ENCODE measurements around the gene NTHL1. TPM values are rescaled to one million over a fixed set of nuclear protein-coding genes. Genes with fewer than 3 reads are reported as not detected.

NTHL1 gene
- total RNA-seq, 1 experiment from 2014 or later = 93.3 TPM

- TF ChIP-seq RELA (CRISPR knock-in tag; IDR thresholded peaks at IDR 0.05; ENCODE audit: borderline replicate concordance) (no peak), ETV6 (CRISPR knock-in tag; IDR thresholded peaks at IDR 0.05) (no peak), AR (CRISPR knock-in tag; IDR thresholded peaks at IDR 0.05) (no peak), ATF1 (CRISPR knock-in tag; IDR thresholded peaks at IDR 0.05) (no peak), CBFB (CRISPR knock-in tag; IDR thresholded peaks at IDR 0.05; ENCODE audit: low read depth) (no peak), GABPB1 (CRISPR knock-in tag; IDR thresholded peaks at IDR 0.05) (no peak), ARID4B (CRISPR knock-in tag; IDR thresholded peaks at IDR 0.05; ENCODE audit: borderline replicate concordance) (no peak), MXD4 (CRISPR knock-in tag; IDR thresholded peaks at IDR 0.05; ENCODE audit: borderline replicate concordance) (no peak), NFYB (CRISPR knock-in tag; conservative IDR thresholded peaks at IDR 0.05; ENCODE audit: low read depth) (no peak), MYBL2 (CRISPR knock-in tag; IDR thresholded peaks at IDR 0.05) (no peak), FOXP4 (CRISPR knock-in tag; IDR thresholded peaks at IDR 0.05) (no peak)
- no peak overlapping the region for H3K27ac Mint-ChIP-seq
- CTCF ChIA-PET = no interaction called here
- H3K4me1 Mint-ChIP-seq = no peaks in the 10 kb centered on the region
- peaks cover 14% of the 10 kb centered on the region for H3K36me3 Mint-ChIP-seq
- POLR2A ChIA-PET = no interaction called here
- no peaks in the 10 kb centered on the region for H3K9me3 Mint-ChIP-seq
- ATAC-seq (no peak), DNase-seq (ENCODE audit: low spot score) (no peak)
- no peaks in the 10 kb centered on the region for H3K27me3 Mint-ChIP-seq (ENCODE audit: low read depth)
- no peak overlapping the region for H3K4me3 Mint-ChIP-seq
Measured at GRCh38 chr16:2096853-2097595, 49.4 kb upstream of the NTHL1 start.

- ChIA-PET POLR2A (no interaction called here), CTCF (interaction anchor here (1.3 kb wide), 1 partner anchor 45 kb away, joined by 4 read pairs; no protein-coding TSS in a partner anchor)
- DNase-seq (ENCODE audit: low spot score) (no peak), ATAC-seq (no peak)
- Mint-ChIP-seq H3K36me3 (peaks cover 9% of the 10 kb centered on the region; the same call in 1 of the 2 replicates), H3K27me3 (ENCODE audit: low read depth) (no peaks in the 10 kb centered on the region), H3K9me3 (no peaks in the 10 kb centered on the region), H3K27ac (no peak overlapping the region), H3K4me1 (no peaks in the 10 kb centered on the region), H3K4me3 (no peak overlapping the region)
- TF ChIP-seq ZBTB43 (CRISPR knock-in tag; IDR thresholded peaks at IDR 0.05) (no peak), SOX15 (CRISPR knock-in tag; IDR thresholded peaks at IDR 0.05) (no peak), E2F4 (CRISPR knock-in tag; IDR thresholded peaks at IDR 0.05; ENCODE audit: borderline replicate concordance, low read depth) (no peak), KAT7 (CRISPR knock-in tag; IDR thresholded peaks at IDR 0.05; ENCODE audit: borderline replicate concordance) (no peak), JAZF1 (CRISPR knock-in tag; IDR thresholded peaks at IDR 0.05) (no peak), FOXJ3 (CRISPR knock-in tag; IDR thresholded peaks at IDR 0.05; ENCODE audit: borderline replicate concordance) (no peak), MLX (CRISPR knock-in tag; IDR thresholded peaks at IDR 0.05) (no peak), E2F5 (CRISPR knock-in tag; IDR thresholded peaks at IDR 0.05) (no peak), RORB (CRISPR knock-in tag; IDR thresholded peaks at IDR 0.05) (no peak)
Measured at GRCh38 chr16:2095918-2096582, 48.4 kb upstream of the NTHL1 start.
